HG03469 (cell line): ENCODE measurements around the gene LHFPL6.

Experiments
- ATAC-seq: cut with Tn5 transposase; IDR thresholded peaks from one replicate; pipeline ENCODE4 v1.9.1; 2021; ENCODE audit warnings: mild to moderate bottlenecking, moderate library complexity, moderate number of reproducible peaks; ENCODE audit not compliant: unreplicated experiment

Gene LHFPL6

DNA sequence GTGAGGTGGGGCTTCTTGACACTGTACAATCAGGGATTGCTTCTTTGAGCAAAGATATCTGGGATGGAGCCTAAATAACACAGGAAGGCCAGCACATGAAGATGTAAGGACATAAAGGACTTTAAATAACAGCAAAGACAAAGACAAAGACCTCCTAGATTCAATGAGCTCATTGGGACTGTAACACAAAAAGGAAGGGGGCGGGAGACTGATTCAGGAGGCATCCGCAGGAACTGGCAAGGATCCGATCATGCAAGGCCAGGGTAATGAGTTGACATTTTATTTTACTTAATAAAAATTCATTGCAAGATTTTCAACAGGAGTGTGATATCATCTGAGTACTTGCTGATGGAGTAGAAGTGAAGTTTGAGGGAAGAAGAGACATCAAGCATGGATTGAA is 121.5 kb downstream of the LHFPL6 start:
- ATAC-seq: no peak

DNA sequence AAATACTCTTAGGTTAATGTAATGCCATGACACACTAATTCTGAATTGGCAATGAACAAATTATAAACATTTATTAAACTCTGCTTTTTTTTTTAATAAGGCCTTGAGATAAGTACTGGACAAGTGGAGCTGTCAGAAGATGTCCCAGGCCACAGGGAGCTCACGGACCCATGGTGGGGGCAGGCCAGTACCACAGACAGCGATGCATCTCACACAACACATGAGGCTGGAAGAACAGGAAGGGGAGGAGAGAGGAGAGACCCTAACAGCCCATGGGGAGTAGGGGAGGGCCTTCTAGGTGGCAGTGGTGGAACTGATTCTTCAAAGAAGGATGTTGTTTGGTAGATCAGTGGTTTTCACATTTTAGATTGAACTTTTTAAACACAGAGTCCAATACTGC is 128.4 kb downstream of the LHFPL6 start:
- ATAC-seq: no peak

DNA sequence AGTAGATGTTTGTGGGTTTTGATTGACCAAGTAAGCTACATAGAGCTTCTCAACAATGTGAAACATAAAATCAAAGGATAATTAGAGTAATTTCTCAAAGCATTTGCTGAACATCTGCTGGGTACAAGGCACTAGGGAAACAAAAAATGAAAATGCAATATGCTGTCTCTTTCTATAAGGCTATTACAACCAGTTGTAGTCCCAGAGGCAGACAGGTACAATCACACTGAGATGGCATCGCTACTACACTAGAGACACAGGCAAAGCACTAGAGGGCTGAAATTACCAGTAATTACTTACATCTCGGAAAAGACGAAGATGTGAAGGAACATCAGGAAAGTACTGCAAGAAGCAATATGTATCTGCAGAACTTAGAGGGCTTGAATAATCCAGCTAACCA is 133.3 kb downstream of the LHFPL6 start:
- ATAC-seq: no peak

DNA sequence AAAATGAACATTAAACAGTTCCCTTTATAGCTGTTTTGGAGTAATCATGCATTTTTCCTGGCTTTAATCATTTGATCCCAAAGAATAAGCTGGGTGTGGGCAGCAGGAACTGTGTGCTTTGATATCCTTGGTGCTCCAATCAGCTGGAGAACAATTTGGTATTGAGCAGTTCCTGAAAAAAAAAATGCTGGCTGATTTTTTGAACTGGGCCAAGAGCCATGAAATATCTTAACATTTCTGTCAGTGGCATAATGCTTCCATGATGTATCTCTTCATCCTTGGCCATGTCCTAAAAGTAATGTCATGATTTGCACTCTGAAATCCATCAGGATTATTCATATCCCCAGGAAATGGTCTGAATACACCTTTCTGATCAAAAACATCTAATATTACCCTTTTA is 134.7 kb downstream of the LHFPL6 start:
- no peak for ATAC-seq

DNA sequence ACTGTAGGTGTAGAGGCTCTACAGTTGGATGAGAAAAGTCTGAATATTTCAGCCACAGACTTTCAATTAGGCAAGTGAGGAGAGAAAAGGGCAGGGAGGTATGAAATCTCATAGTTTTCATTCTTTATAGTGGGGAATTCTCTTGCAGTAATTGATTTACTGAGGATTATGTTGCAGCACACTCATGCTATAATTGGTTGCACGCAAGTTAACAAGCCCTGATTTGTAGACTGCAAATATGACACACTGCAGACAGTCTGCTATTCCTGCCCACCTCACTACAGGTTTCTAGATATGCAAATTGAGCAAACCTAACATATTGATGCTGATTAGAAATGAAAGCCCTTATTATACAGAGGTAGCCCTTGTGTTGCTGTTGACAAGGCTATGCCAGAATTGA is 139.4 kb downstream of the LHFPL6 start:
- ATAC-seq: no peak

DNA sequence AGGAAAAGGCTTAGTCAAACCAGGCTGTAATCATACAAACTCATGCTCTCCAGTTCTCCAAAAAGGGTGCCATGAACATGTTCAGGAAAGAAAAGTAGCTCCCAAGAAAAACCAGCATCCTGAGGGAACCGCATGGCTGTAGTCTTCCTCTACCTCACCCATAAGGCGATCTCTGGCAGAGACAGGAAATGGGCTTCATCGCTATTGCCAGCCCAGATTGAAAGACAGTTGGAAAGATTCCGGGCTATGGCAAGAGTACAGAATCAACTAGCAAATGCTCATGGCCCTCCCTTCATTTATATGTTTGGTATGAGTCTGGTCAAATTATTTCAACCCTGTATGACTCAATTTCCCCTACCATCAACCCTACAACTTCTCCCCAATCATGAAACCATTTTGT is 140.1 kb downstream of the LHFPL6 start:
- ATAC-seq: no peak

DNA sequence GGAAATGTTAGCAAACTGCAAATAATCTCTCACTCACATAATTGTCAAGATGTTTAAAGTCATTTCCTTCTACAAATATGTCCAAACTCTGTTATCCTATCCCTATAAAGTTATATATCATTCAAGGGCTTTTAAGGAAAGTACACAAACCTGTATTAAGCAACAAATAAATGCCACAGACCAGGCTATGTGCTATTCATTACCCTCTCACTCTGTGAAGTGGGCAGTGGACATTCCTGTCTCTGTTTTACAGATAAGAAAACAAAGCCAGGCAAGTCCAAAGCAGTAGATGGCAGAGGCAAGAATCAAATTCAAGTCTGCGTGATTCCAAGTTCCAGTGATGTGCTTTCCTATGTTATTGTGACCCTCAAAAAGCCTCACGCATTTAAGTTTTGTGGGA is 140.6 kb downstream of the LHFPL6 start:
- ATAC-seq: no peak

DNA sequence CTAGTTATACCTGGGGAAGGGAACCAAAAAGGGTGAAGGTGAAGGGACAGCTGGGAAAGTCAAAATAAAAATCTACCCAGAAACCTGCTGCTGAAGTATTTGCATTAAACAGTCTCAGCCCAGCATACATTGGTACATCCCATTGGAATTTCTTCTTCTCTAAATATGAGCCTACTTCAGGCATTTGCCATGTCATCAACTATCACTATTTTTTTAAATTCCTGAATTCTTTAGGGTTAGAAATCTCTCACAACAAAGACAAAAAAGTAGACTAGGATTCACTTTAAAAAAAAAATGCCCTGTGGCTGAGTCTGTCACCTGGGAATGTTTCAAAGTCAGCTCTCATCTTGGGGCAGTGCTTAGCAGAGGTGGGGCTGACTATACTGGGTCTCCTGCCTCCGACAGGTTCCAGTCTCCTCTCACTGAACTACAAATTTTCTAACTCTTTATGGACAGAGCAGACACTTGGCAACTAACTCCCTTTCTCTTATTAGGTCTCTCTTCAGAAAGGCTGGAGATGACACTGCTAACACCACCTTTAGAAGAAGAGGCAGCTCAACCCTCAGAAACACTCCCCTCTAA is 141.2 kb downstream of the LHFPL6 start:
- ATAC-seq: no peak

DNA sequence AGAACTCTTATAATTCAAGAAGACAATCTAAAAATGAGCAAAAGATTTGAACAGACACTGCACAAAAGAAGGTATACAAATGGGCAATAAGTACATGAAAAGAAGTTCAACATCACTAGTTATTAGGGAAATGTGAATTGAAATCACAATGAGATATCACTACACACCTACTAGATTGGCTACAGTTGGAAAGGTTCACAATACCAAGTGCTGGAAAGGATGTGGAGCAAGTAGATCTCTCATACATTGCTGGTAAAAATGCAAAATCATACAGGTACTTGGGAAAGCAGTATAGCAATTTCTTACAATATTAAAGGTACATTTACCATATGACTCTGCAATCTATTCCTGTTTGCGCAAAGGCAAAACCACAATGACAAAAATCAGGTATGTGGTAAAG is 145.7 kb downstream of the LHFPL6 start:
- ATAC-seq: no peak

DNA sequence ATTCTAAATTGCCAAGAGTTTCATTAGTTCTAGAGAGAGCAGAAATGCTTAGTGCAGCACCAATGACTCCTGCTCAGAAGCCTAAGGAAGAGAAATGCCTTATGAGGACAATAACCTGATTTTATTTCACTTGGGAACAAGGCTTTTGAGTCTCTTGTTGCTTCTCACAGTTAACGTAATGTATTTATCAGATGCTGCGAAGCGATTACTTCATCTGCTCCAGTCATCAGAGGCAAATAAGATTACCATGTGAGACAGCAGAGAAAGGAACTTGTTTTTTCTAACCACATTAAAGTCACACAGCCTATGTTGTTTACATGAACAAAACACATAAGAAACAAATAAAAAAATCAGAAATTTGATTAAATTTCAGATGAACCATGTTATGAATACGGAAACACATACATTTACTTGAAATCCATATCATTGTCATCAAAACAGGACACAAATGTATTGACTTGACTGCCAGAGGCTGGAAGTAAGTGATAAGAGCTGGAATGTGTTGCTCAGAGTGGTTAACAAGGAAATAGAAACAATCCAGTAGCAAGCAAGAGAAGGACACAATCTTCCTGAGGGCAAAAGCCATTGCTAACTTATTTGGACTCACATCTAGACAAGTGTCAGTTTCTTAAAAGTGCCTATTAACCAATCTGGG is 147.3 kb downstream of the LHFPL6 start:
- no peak for ATAC-seq

DNA sequence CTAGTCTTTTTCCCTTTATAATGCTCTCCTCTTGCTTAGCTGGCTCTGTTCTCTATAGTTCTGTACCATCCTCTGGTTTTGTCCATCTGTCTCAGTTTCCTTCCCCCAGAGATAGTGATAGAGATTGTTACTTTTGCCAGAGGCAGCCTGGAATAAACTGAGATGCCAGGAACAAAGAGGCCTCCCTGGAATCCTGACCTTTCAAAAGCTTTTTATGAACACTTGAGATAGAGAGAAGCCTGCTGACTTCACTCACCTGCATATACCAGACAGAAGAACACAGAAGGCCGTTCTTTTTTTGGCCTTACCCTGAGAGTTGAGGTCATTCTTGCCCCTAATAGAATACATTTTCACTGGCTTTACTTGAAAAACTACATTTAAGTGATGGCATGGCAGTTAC is 150.2 kb downstream of the LHFPL6 start:
- ATAC-seq: no peak

DNA sequence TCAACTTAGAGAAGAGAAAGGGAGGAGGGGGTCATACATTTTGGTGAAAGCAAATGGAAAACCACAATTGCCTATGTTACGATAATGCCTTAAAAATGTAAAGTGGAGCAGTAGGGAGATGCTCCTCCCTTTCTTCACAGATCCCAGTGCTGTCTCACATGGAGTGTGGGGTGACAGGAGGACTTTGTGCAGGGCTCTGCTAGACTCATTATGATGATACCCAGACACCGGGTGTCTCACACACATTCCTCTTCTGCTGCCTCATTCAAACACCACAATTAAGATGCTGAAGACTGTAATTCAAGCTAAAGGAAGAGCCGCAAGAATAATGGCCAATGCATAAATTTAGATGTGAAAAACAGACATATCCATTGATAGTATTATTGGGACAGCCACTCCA is 150.6 kb downstream of the LHFPL6 start:
- no peak for ATAC-seq

DNA sequence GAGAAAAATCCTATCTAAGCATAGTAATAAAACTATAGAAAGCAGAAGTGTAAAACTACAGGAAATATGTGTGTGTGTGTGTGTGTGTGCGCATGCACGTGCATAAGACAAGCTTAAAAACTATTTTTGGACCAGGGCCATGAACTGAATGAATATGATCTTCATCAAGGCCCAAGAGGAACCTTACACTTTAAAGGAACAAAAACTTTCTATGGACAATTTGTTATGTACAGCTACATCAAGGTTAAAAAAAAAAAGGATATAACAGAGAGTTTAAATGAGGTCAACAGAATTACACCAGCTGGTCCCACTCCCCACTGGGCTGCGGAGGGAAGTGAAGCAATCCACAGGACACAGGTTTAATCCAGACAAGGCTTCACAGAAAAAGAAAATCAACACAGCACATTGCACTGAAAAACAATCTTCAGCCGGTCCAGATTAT is 151.1 kb downstream of the LHFPL6 start:
- no peak for ATAC-seq

DNA sequence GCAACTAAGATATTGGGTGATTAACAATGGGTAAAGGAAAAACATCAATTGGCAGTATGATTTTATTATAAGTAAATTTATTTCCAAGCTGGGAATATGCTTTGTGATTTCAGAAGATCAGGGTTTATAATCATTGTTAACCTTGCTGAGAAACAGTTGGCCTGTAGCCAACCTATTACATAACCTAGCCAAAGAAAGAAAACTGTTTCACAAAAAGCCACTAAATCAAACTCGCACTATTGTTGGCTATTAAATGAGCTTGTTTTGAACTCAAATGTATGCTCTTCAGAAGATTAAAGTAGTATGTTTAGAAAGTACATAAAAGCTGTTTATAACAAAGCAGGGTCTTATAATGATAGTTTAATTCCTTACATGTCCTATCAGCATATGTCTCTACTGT is 151.7 kb downstream of the LHFPL6 start:
- no peak for ATAC-seq

DNA sequence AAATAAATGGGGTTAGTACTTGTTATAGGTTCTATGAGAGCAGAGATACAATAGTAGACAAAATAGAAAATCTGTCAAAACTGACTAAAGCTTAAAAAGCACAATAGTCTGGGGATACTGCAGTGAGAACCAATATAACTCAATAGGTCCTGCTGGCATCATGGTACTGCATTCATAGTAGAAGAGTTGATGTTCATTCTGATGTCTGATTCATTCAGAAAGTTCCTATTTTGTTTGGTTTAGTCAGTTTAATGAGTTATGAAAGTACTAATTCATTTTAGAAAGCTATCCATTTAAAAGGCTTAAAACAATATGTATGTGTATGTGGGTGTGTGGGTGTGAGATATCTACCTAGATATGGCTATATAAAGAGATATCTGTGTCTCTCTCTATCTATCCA is 152.8 kb downstream of the LHFPL6 start:
- ATAC-seq: no peak

DNA sequence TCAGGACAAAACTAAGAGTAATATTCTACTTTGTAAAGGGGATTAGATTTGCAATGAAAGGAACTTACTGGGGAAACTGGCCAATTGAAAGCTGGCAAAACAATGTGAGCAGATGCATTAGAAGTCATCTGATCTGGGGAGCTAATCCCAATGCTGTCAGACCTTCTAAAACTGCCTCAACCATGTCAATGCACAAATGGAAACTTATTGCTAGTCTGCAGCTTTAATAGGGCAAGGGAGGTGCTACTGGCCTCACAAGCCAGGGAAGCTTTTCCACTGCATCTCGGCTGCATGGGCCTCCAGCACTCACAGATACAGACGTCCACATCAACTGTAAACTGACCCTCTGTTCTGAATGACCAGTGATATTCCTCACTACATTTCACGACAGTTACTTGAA is 154.2 kb downstream of the LHFPL6 start:
- no peak for ATAC-seq

DNA sequence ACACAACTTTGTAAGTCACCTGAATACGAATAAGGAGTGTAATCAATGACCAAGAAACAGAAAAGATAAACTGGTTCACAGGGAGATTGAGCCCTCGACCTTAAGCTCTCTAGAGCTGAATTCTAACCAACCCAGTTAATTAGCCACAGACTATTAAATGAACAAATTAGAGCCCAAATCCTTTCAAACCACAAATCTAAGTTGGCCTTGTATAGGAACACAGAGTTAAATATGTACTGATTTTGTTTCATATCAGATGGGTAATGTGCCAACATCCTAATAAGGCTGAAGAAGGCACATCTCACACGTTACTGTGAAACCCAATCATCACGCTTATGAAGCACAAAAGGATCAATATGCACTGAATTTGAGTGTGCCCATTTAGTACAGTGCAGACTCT is 156.1 kb downstream of the LHFPL6 start:
- no peak for ATAC-seq

DNA sequence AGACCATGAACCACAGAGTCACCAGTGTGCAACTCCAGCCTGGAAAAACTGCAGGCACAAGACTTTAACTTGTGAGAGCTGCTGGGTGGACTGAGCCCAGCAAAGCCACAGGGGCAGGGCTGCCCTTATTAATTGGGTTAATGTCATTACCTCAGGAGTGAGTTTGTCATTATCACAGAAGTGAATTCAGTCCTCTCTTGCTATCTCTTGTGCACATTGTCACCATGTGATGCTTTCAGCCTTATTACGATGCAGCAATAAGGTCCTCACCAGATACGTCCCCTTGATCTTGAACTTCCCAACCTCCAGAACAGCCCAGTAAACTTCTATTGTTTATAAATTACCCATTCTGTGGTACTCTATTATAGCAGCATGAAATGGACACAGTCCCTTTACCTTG is 158.1 kb downstream of the LHFPL6 start:
- no peak for ATAC-seq

DNA sequence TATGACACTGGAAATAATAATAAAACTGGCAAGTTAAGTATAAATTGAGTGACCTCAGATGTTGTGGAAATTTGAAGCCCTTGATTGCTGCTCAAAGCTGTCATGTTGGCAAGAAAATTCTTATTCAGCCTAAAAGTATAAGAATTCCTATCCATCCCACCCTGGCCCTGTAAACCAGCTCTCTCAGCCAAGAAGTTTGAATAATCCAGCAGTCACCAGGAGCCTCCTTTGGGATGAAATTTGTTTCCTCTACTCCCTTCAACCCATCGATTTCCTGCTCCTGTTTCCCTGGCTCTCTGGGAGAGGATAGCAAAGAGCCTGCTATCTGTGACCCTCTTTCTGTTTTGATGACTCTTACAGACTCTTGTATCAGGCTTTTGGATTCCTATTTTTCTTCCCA is 169.3 kb downstream of the LHFPL6 start:
- no peak for ATAC-seq

DNA sequence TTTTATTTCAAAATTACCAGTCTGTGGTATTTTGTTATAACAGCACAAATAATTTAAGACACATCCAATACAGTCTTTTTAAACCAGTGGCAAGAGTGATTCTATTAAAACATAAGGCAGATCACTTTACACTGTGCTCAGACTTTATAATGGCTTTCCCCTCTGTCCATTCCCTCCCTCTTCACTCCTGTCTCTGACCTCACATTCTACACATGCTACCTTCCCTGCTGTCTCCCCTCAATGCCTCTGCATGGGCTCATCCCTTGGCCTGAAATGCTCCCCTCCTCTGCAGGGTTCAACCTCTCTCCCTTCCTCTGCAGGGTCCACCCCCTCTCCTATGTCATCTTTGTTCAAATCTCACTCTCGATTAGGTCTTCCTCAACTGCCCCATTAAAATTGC is 170.8 kb downstream of the LHFPL6 start:
- no peak for ATAC-seq

DNA sequence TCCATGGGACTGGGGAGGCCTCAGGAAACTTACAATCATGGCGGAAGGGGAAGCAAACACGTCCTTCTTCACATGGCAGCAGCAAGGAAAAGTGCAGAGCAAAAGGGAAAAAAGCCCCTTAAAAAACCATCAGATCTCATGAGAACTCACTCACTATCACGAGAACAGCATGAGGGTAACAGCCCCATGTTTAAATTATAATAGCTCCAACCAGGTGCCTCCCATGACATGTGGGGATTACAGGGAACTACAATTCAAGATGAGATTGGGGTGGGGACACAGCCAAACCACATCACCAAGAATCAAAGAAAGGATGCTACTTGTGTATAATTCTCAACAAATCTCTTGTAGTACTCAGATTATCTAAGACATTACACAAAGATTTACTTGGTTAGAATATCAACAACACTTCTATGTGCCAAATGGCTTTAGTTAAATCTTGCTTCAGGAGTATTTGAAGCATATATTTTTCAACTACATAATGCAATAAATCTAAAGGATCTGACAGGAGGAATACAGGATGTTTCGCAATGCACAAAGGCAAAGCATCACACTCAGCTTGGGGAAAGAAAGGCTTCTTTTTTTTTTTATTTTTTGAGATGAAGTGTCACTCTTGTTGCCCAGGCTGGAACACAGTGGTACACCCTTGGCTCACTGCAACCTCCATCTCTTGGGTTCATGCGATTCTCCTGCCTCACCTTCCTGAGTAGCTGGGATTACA is 180.0 kb downstream of the LHFPL6 start:
- ATAC-seq: no peak

DNA sequence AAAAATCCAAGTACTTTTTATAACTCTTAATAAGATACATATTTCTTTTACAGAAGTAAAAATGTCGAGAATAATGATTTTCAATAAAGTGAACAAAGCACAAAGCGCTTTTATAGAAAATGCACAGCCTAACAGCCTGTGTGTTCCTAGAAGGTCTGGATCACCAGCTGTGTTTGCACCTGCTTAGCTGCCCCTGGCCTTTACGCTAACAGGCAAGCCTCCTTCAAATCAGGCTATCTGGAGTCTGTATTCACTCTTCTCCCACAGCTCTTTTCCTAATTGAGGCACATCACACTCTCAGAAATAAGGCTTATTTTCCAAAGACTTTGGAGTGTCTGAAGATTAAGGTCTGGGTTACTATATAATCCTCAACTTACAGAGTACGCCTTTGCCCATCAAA is 183.1 kb downstream of the LHFPL6 start:
- no peak for ATAC-seq
